ENCODE measurements around the gene UCHL3. TPM values are rescaled to one million over a fixed set of nuclear protein-coding genes. Genes with fewer than 3 reads are reported as not detected.

Gene UCHL3
- total and polyA plus RNA-seq, 11 donors: 16.3 to 72.1 (median 27.6) TPM

GRCh38 chr13:75513271-75513670 lies 36.3 kb upstream of the UCHL3 start:
- no peak for TF ChIP-seq POLR2A (IDR thresholded peaks at IDR 0.05)
- TF ChIP-seq CTCF (IDR thresholded peaks at IDR 0.05): no peak
- DNase-seq (no peak), ATAC-seq (no peak)
- intact Hi-C loops (cut with DNase I): no loop called here
- H3K4me3 ChIP-seq: no peak overlapping the region
- no peaks in the 10 kb centered on the region for H3K27me3 ChIP-seq
- no peaks in the 10 kb centered on the region for H3K36me3 ChIP-seq
- H3K27ac ChIP-seq: no peak overlapping the region
- 86 to 92% (median 90%) methylated on average over 5 of the region's 5 CpGs for WGBS, 4 donors
- H3K9me3 ChIP-seq: no peaks in the 10 kb centered on the region
- H3K4me1 ChIP-seq: peaks cover 0 to 12% (median 0%) of the 10 kb centered on the region in 12 donors

GRCh38 chr13:75514080-75514995 lies 35.3 kb upstream of the UCHL3 start:
- H3K36me3 ChIP-seq: no peaks in the 10 kb centered on the region
- DNase-seq: no peak
- H3K27ac ChIP-seq: no peak overlapping the region
- WGBS, 4 donors: 71 to 82% (median 76%) methylated on average over 3 of the region's 3 CpGs
- TF ChIP-seq CTCF (IDR thresholded peaks at IDR 0.05) (no peak), POLR2A (IDR thresholded peaks at IDR 0.05) (no peak)
- intact Hi-C loops (cut with DNase I): no loop called here
- H3K9me3 ChIP-seq: no peaks in the 10 kb centered on the region
- H3K4me3 ChIP-seq: no peak overlapping the region
- H3K4me1 ChIP-seq: peaks cover 0 to 12% (median 0%) of the 10 kb centered on the region in 12 donors
- no peak for ATAC-seq
- no peaks in the 10 kb centered on the region for H3K27me3 ChIP-seq

- no peaks in the 10 kb centered on the region for H3K4me1 ChIP-seq
- no peak for DNase-seq
- H3K4me3 ChIP-seq: no peak overlapping the region
- no peak overlapping the region for H3K27ac ChIP-seq
- no peaks in the 10 kb centered on the region for H3K36me3 ChIP-seq
- no peaks in the 10 kb centered on the region for H3K27me3 ChIP-seq
- ATAC-seq: peak in 1 of 4 donors; percentile 22
- intact Hi-C loops (cut with DNase I): no loop called here
- WGBS, 4 donors: 96 to 99% (median 96%) methylated on average over 9 to 30 of the region's 30 CpGs
- TF ChIP-seq CTCF (IDR thresholded peaks at IDR 0.05) (no peak), POLR2A (IDR thresholded peaks at IDR 0.05) (no peak)
- peaks cover 0 to 4% (median 0%) of the 10 kb centered on the region in 12 donors for H3K9me3 ChIP-seq
These were observed 31.0 kb upstream of the UCHL3 start for GRCh38 chr13:75518439-75519088.

- H3K27me3 ChIP-seq: no peaks in the 10 kb centered on the region
- DNase-seq (no peak), ATAC-seq (no peak)
- H3K36me3 ChIP-seq: peaks cover 0 to 21% (median 15%) of the 10 kb centered on the region in 9 donors
- intact Hi-C loops (cut with DNase I): no loop called here
- H3K9me3 ChIP-seq: peaks cover 0 to 4% (median 0%) of the 10 kb centered on the region in 12 donors
- H3K4me1 ChIP-seq: no peaks in the 10 kb centered on the region
- WGBS, 4 donors: 77 to 82% (median 80%) methylated on average over 3 of the region's 3 CpGs
- H3K4me3 ChIP-seq: no peak overlapping the region
- H3K27ac ChIP-seq: no peak overlapping the region
- no peak for TF ChIP-seq POLR2A (IDR thresholded peaks at IDR 0.05)
- TF ChIP-seq CTCF (IDR thresholded peaks at IDR 0.05): no peak
These were observed 27.6 kb upstream of the UCHL3 start for GRCh38 chr13:75521956-75522355.
